Effector CD8-positive, alpha-beta T cell (primary cell): ENCODE measurements around the gene PCTP.

Experiments
- DNase-seq: peaks from one replicate; lab custom pipeline; 2025; lab: John Stamatoyannopoulos, UW
- total RNA-seq, 4 experiments: gene quantifications; one replicate each; lab custom pipeline; 2026; lab: John Stamatoyannopoulos, UW

PCTP gene
- 6.5 to 13.8 (median 8.3) reads per million in 4 experiments for total RNA-seq

GRCh38 chr17:55750750-55751657 lies at the start of gene PCTP:
PCTP (plus strand) TSS chr17:55751051; CDS start chr17:55751104, 53 bp downstream.
- DNase-seq = peak; percentile 48

- DNase-seq = no peak
Observed at GRCh38 chr17:55702150-55702549, 48.7 kb upstream of the PCTP start.

- DNase-seq = no peak
Observed at GRCh38 chr17:55704401-55704800, 46.5 kb upstream of the PCTP start.

- DNase-seq = no peak
Observed at GRCh38 chr17:55705847-55706246, 45.0 kb upstream of the PCTP start.

- no peak for DNase-seq
Observed at GRCh38 chr17:55706808-55707773, 43.8 kb upstream of the PCTP start.

- no peak for DNase-seq
Observed at GRCh38 chr17:55708175-55708974, 42.5 kb upstream of the PCTP start.

GRCh38 chr17:55709440-55709839 lies 41.4 kb upstream of the PCTP start:
- DNase-seq = no peak

GRCh38 chr17:55709984-55710383 lies 40.9 kb upstream of the PCTP start:
- no peak for DNase-seq

GRCh38 chr17:55710410-55710809 lies 40.4 kb upstream of the PCTP start:
- no peak for DNase-seq

- no peak for DNase-seq
Observed at GRCh38 chr17:55710829-55711496, 39.9 kb upstream of the PCTP start.

- no peak for DNase-seq
Observed at GRCh38 chr17:55717432-55717831, 33.4 kb upstream of the PCTP start.

- peak; percentile 8 for DNase-seq
Observed at GRCh38 chr17:55717898-55718735, 32.7 kb upstream of the PCTP start.

- no peak for DNase-seq
Observed at GRCh38 chr17:55720919-55721836, 29.7 kb upstream of the PCTP start.

GRCh38 chr17:55722016-55722736 lies 28.7 kb upstream of the PCTP start:
- no peak for DNase-seq

GRCh38 chr17:55722742-55723487 lies 27.9 kb upstream of the PCTP start, which contains the start of gene TMEM100:
TMEM100 (minus strand) TSS chr17:55722864; CDS start chr17:55721070, 1,794 bp downstream.
- DNase-seq = no peak

GRCh38 chr17:55723488-55723848 lies 27.4 kb upstream of the PCTP start:
- no peak for DNase-seq

- no peak for DNase-seq
Observed at GRCh38 chr17:55726440-55726839, 24.4 kb upstream of the PCTP start.

GRCh38 chr17:55727275-55727674 lies 23.6 kb upstream of the PCTP start:
- no peak for DNase-seq
